ENCODE data around the gene PAXIP1.

The PAXIP1 gene

GRCh38 chr7:155009570-155010157 lies 6.7 kb upstream of the PAXIP1 start:
- H3K36me3 ChIP-seq (replicated peaks) = no peaks in the 10 kb centered on the region
- no peak for DNase-seq

DNA sequence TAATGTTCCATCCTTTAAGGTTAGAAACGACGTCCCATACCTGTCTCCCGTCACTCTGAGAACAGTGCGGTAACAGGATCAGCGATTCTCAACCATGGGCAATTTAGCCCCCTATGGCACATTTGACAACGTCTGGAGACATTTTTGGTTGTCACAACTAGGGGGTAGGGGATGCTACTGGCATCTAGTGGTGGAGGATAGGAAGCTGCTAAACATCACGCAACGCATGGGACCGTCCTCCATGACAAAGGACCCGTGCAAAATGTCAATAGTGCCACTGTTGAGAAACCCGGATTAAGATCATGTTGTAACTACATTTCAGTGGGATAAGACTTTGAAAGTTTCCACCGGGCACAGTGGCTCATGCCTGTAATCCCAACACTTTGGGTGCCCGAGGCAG lies 5.0 kb upstream of the PAXIP1 start:
- Histone ChIP-seq H3K27me3 (replicated peaks) (no peaks in the 10 kb centered on the region), H3K4me3 (ENCODE audit: low read depth, low read length) (no peak overlapping the region), H3K36me3 (replicated peaks) (no peaks in the 10 kb centered on the region), H3K27ac (no peak overlapping the region)
- TF ChIP-seq, protein P1, sequence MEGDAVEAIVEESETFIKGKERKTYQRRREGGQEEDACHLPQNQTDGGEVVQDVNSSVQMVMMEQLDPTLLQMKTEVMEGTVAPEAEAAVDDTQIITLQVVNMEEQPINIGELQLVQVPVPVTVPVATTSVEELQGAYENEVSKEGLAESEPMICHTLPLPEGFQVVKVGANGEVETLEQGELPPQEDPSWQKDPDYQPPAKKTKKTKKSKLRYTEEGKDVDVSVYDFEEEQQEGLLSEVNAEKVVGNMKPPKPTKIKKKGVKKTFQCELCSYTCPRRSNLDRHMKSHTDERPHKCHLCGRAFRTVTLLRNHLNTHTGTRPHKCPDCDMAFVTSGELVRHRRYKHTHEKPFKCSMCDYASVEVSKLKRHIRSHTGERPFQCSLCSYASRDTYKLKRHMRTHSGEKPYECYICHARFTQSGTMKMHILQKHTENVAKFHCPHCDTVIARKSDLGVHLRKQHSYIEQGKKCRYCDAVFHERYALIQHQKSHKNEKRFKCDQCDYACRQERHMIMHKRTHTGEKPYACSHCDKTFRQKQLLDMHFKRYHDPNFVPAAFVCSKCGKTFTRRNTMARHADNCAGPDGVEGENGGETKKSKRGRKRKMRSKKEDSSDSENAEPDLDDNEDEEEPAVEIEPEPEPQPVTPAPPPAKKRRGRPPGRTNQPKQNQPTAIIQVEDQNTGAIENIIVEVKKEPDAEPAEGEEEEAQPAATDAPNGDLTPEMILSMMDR (IDR thresholded peaks at IDR 0.05; ENCODE audit: low read depth, low read length, missing control alignments) = peak; percentile 70
- DNase-seq = no peak
- in situ Hi-C loops (cut with HindIII; ENCODE audit: low pct_ligation_motif_present, low sequenced_read_pairs) = no loop called here

More at GRCh38 chr7:155009570-155010157, 6.7 kb upstream of the PAXIP1 start:
- in situ Hi-C loops (cut with HindIII; ENCODE audit: low pct_ligation_motif_present, low sequenced_read_pairs) = no loop called here
- no peak overlapping the region for H3K27ac ChIP-seq
- TF ChIP-seq, protein P1 (IDR thresholded peaks at IDR 0.05; ENCODE audit: low read depth, low read length, missing control alignments) = peak; percentile 68
- H3K4me3 ChIP-seq (ENCODE audit: low read depth, low read length) = no peak overlapping the region
- H3K27me3 ChIP-seq (replicated peaks) = no peaks in the 10 kb centered on the region

DNA sequence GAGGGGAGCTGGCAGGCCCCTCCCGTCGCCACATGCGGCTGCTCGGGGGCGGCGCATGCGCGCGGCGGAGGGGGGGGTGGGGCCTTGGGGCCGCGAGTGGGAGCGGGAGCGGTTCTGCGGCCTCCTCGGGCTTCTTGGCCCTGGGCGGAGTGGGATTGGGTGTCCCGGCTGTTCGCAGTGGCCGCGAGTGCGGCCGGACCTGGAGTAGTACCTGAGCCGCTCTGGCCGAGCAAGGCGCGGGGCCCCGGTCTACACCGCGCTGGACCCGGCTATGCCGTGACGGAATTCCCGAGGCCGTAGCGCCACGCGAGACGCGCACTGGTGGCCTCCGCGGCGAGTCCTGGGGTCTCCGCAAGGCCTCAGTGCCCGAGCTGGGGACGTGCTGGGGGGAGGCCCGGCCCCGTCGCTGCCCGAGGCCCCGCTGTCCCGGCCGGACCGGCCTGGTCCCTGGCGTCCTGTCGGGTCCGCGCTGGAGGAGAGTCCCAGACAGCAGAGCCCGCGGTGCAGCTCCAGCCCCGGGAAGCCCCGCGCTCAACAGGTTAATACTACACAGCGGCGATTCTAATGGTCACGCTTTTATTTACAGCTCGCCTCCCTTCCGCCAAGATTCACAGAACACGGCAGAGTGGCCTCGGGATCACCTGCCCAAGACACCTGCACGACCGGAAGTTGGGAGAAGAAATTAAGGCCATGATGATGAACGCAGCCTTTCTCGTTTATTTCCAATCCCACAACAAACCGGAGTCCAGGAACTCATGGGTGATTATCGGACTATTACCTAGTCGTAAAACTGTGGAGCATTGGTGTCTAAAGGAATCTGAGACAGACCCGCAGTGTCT lies 671 bp upstream of the PAXIP1 start:
- peak overlapping the region; percentile 100 for H3K27ac ChIP-seq
- no peaks in the 10 kb centered on the region for H3K36me3 ChIP-seq (replicated peaks)
- TF ChIP-seq, protein P1 (IDR thresholded peaks at IDR 0.05; ENCODE audit: low read depth, low read length, missing control alignments) = no peak
- in situ Hi-C loops (cut with HindIII; ENCODE audit: low pct_ligation_motif_present, low sequenced_read_pairs) = no loop called here
- peak; percentile 43 for DNase-seq
- no peaks in the 10 kb centered on the region for H3K27me3 ChIP-seq (replicated peaks)
- H3K4me3 ChIP-seq (ENCODE audit: low read depth, low read length) = peak overlapping the region; percentile 86

- H3K27me3 ChIP-seq (replicated peaks) = no peaks in the 10 kb centered on the region
- peak overlapping the region; percentile 100 for H3K27ac ChIP-seq
- H3K36me3 ChIP-seq (replicated peaks) = peaks cover 5% of the 10 kb centered on the region
- DNase-seq = no peak
- peak overlapping the region; percentile 86 for H3K4me3 ChIP-seq (ENCODE audit: low read depth, low read length)
- TF ChIP-seq, protein P1 (IDR thresholded peaks at IDR 0.05; ENCODE audit: low read depth, low read length, missing control alignments) = no peak
- in situ Hi-C loops (cut with HindIII; ENCODE audit: low pct_ligation_motif_present, low sequenced_read_pairs) = no loop called here
Measured at GRCh38 chr7:155002411-155003091, 373 bp downstream of the PAXIP1 start.

GRCh38 chr7:155001756-155002410 lies 1.0 kb downstream of the PAXIP1 start:
- Histone ChIP-seq H3K36me3 (replicated peaks) (peaks cover 5% of the 10 kb centered on the region), H3K27me3 (replicated peaks) (no peaks in the 10 kb centered on the region), H3K27ac (no peak overlapping the region), H3K4me3 (ENCODE audit: low read depth, low read length) (peak overlapping the region; percentile 86)
- in situ Hi-C loops (cut with HindIII; ENCODE audit: low pct_ligation_motif_present, low sequenced_read_pairs) = no loop called here
- DNase-seq = no peak
- TF ChIP-seq, protein P1 (IDR thresholded peaks at IDR 0.05; ENCODE audit: low read depth, low read length, missing control alignments) = no peak
